ENCODE results near the gene PPDPF.

GRCh38 chr20:63539092-63539430 is 18.5 kb downstream of the PPDPF start:
- no peak for TF ChIP-seq EZH2 (IDR thresholded peaks at IDR 0.05; ENCODE audit: borderline replicate concordance, low read depth, low read length, poor library complexity, severe bottlenecking)
- TF ChIP-seq, protein P1, sequence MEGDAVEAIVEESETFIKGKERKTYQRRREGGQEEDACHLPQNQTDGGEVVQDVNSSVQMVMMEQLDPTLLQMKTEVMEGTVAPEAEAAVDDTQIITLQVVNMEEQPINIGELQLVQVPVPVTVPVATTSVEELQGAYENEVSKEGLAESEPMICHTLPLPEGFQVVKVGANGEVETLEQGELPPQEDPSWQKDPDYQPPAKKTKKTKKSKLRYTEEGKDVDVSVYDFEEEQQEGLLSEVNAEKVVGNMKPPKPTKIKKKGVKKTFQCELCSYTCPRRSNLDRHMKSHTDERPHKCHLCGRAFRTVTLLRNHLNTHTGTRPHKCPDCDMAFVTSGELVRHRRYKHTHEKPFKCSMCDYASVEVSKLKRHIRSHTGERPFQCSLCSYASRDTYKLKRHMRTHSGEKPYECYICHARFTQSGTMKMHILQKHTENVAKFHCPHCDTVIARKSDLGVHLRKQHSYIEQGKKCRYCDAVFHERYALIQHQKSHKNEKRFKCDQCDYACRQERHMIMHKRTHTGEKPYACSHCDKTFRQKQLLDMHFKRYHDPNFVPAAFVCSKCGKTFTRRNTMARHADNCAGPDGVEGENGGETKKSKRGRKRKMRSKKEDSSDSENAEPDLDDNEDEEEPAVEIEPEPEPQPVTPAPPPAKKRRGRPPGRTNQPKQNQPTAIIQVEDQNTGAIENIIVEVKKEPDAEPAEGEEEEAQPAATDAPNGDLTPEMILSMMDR (conservative IDR thresholded peaks at IDR 0.05; ENCODE audit: low read depth, low read length), result no peak
